ENCODE measurements around the gene BCL2L12.

Gene BCL2L12

DNA sequence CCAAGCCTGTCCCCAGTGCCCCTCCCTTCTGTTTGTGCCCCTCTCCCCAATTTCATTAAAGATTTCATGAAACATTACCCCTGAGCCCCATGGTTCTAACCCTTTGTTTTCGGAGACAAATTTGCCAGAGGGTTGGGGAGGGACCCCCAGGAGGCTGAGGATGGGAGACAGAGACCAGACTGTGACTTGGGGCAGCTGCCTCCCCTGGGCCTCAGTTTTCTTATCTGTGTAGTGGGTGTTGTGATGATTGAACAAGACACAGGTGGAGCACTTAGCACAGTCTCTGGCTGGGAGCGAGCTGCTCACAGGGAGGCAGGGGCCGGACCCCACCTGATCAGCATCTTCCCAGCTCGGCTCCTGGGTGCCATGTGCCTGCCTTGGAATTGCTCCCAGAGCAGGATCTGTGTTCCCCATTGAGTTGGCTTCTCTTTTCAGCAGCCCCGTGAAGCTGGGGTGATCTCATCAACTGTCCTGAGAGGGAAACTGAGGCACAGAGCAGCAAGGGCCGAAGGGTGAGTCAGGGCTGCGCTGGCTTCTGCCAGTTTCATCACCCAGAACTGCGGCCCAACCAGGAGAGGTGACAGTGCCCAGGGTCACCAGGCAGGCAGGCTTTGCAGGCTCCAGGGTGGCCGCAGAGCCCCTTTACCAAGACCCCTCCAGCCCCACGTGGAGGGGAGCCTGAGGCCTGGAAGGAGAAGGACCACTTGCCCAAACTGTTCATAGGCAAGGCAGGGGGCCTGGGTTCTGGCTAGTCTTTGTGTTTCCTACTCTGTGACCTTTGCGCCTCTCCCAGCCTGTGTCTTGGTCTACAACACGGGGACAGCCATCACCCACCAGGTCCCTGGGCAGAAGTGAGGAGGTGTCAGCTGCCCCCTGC is 6.9 kb upstream of the BCL2L12 start:
- CTCF ChIA-PET: interaction anchor here (3.7 kb wide), 1 partner anchor 14 kb away, joined by 24 read pairs; no protein-coding TSS in a partner anchor
- TF ChIP-seq, protein P1, sequence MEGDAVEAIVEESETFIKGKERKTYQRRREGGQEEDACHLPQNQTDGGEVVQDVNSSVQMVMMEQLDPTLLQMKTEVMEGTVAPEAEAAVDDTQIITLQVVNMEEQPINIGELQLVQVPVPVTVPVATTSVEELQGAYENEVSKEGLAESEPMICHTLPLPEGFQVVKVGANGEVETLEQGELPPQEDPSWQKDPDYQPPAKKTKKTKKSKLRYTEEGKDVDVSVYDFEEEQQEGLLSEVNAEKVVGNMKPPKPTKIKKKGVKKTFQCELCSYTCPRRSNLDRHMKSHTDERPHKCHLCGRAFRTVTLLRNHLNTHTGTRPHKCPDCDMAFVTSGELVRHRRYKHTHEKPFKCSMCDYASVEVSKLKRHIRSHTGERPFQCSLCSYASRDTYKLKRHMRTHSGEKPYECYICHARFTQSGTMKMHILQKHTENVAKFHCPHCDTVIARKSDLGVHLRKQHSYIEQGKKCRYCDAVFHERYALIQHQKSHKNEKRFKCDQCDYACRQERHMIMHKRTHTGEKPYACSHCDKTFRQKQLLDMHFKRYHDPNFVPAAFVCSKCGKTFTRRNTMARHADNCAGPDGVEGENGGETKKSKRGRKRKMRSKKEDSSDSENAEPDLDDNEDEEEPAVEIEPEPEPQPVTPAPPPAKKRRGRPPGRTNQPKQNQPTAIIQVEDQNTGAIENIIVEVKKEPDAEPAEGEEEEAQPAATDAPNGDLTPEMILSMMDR (IDR thresholded peaks at IDR 0.05; ENCODE audit: insufficient read depth, low read length, missing control alignments): no peak
- POLR2A ChIA-PET: interaction anchor here (0.7 to 2.1 kb wide), 3 partner anchors 14 to 19 kb away, joined by 3 to 6 read pairs (median 3); partner anchors contain the start of genes RRAS and SCAF1
- DNase-seq (ENCODE audit: low read depth, low spot score): no peak
- no peak overlapping the region for H3K4me3 ChIP-seq (ENCODE audit: low read depth, low read length)

DNA sequence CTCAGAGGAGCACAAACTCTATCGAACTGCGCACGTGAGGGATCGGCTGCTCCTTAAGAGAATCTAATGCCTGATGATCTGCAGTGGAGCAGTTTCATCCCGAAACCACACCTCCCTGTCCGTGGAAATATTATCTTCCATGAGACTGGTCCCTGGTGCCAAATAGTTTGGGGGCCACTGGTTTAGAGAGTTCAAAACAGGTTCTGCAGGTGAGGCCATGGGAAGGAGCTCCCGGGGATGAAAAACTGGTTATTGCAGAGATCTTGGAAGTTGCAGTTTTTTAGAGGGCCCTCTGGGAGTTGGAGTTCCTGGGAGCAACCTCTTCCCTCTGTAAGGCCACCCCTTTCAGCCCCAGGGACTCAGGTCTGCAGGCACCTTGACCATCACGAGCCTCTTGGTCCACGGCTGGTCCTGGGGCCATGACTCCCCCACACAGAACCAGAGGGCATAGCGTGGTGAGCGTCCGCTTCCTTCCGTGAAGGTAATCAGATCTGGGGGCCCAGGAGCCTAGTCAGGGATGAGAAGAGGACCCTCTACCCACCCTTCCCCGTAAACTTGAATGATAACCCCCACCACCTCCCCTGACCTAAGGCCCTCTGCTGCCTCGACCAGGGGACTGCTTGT is 5.3 kb upstream of the BCL2L12 start:
- TF ChIP-seq, protein P1 (IDR thresholded peaks at IDR 0.05; ENCODE audit: insufficient read depth, low read length, missing control alignments): no peak
- ChIA-PET POLR2A (interaction anchor here (2.1 kb wide), 1 partner anchor 18 kb away, joined by 6 read pairs; the partner anchor contains the start of gene SCAF1), CTCF (interaction anchor here (1.0 to 5.3 kb wide), 2 partner anchors 12 to 14 kb away, joined by 4 to 48 read pairs; no protein-coding TSS in a partner anchor)
- DNase-seq (ENCODE audit: low read depth, low spot score): no peak
- H3K4me3 ChIP-seq (ENCODE audit: low read depth, low read length): no peak overlapping the region

DNA sequence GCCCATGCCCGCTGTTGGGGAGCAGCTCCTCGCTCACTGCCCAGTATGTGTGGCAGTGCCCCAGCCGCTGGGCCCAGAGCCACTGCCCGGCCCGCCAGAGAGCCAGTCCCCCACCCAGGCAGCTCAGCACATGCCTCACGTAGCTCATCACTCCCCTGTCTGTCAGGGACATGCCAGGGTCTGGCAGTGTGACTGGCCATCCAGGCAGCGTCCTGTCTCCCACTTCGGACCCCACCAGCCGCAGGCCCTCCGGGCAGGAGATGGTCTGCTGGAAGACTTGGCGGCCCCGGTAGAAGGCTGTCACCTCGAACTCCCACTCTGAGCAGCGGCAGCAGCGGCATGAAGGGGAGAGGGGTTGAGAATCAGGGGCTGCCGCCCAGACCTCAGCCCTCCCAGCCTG is 3.7 kb upstream of the BCL2L12 start:
- CTCF ChIA-PET: interaction anchor here (1.6 to 5.3 kb wide), 2 partner anchors 12 to 16 kb away, joined by 4 to 48 read pairs; no protein-coding TSS in a partner anchor
- no peak overlapping the region for H3K4me3 ChIP-seq (ENCODE audit: low read depth, low read length)
- no peak for DNase-seq (ENCODE audit: low read depth, low spot score)
- TF ChIP-seq, protein P1 (IDR thresholded peaks at IDR 0.05; ENCODE audit: insufficient read depth, low read length, missing control alignments): no peak
- POLR2A ChIA-PET: interaction anchor here (0.6 to 1.3 kb wide), 3 partner anchors 14 to 22 kb away, joined by 3 to 4 read pairs (median 4); partner anchors contain the start of gene RRAS

GRCh38 chr19:49663224-49663623 is 2.5 kb upstream of the BCL2L12 start:
- POLR2A ChIA-PET: interaction anchor here (2.1 kb wide), 1 partner anchor 14 kb away, joined by 8 read pairs; no protein-coding TSS in a partner anchor
- CTCF ChIA-PET: interaction anchor here (1.2 to 5.3 kb wide), 4 partner anchors 11 to 93 kb away, joined by 4 to 48 read pairs (median 6); no protein-coding TSS in a partner anchor
- H3K4me3 ChIP-seq (ENCODE audit: low read depth, low read length): no peak overlapping the region
- TF ChIP-seq, protein P1 (IDR thresholded peaks at IDR 0.05; ENCODE audit: insufficient read depth, low read length, missing control alignments): no peak
- no peak for DNase-seq (ENCODE audit: low read depth, low spot score)

GRCh38 chr19:49664171-49665035 is 1.3 kb upstream of the BCL2L12 start:
- no peak for DNase-seq (ENCODE audit: low read depth, low spot score)
- ChIA-PET POLR2A (interaction anchor here (0.6 to 2.1 kb wide), 8 partner anchors 9 to 74 kb away, joined by 3 to 17 read pairs (median 5); partner anchors contain the start of genes PRMT1 and SCAF1), CTCF (interaction anchor here (1.2 to 5.3 kb wide), 5 partner anchors 9 to 162 kb away, joined by 3 to 48 read pairs (median 6); no protein-coding TSS in a partner anchor)
- H3K4me3 ChIP-seq (ENCODE audit: low read depth, low read length): peak overlapping the region; percentile 96
- TF ChIP-seq, protein P1 (IDR thresholded peaks at IDR 0.05; ENCODE audit: insufficient read depth, low read length, missing control alignments): peak; percentile 26
